ENCODE results near the gene PRPF39.
A peak's percentile ranks its signal among the peaks of the same experiment; 100 is the strongest.

PRPF39 gene

GRCh38 chr14:45083617-45083975 lies 320 bp upstream of the PRPF39 start:
- DNase-seq: no peak

- no peak for DNase-seq
Measured at GRCh38 chr14:45084946-45085346, 1.0 kb downstream of the PRPF39 start.

GRCh38 chr14:45089813-45090212 lies 5.9 kb downstream of the PRPF39 start:
- DNase-seq: no peak

GRCh38 chr14:45091710-45092109 lies 7.8 kb downstream of the PRPF39 start:
- DNase-seq: no peak

- DNase-seq: no peak
Measured at GRCh38 chr14:45094275-45094674, 10.4 kb downstream of the PRPF39 start.

GRCh38 chr14:45095143-45095542 lies 11.2 kb downstream of the PRPF39 start:
- no peak for DNase-seq

- no peak for DNase-seq
Measured at GRCh38 chr14:45096218-45096617, 12.3 kb downstream of the PRPF39 start.

GRCh38 chr14:45103806-45104205 lies 19.9 kb downstream of the PRPF39 start:
- DNase-seq: no peak

GRCh38 chr14:45104561-45104960 lies 20.6 kb downstream of the PRPF39 start:
- DNase-seq: no peak

GRCh38 chr14:45112896-45113781 lies 29.2 kb downstream of the PRPF39 start:
- DNase-seq: no peak

GRCh38 chr14:45114327-45114726 lies 30.4 kb downstream of the PRPF39 start:
- DNase-seq: no peak

GRCh38 chr14:45118594-45118993 lies 34.7 kb downstream of the PRPF39 start:
- no peak for DNase-seq

GRCh38 chr14:45120096-45120495 lies 36.2 kb downstream of the PRPF39 start:
- DNase-seq: no peak

GRCh38 chr14:45123271-45123670 lies 39.4 kb downstream of the PRPF39 start:
- no peak for DNase-seq

GRCh38 chr14:45125754-45126153 lies 41.8 kb downstream of the PRPF39 start:
- no peak for DNase-seq

- DNase-seq: no peak
Measured at GRCh38 chr14:45128963-45129629, 45.2 kb downstream of the PRPF39 start.

GRCh38 chr14:45133683-45134050 lies 49.8 kb downstream of the PRPF39 start:
- DNase-seq: no peak

GRCh38 chr14:45134051-45134958 lies 50.4 kb downstream of the PRPF39 start, which contains the start of gene FKBP3:
Gene FKBP3, minus strand, starts transcription at chr14:45134481. Its CDS starts 25 bp downstream, at chr14:45134456.
- DNase-seq: peak; percentile 96

GRCh38 chr14:45135156-45135555 lies 51.2 kb downstream of the PRPF39 start:
- DNase-seq: no peak

GRCh38 chr14:45135659-45136395 lies 51.9 kb downstream of the PRPF39 start, which contains the start of gene FANCM:
Gene FANCM, plus strand, starts transcription at chr14:45135930. Its CDS starts 102 bp downstream, at chr14:45136032.
- DNase-seq: peak; percentile 86

- DNase-seq: no peak
Measured at GRCh38 chr14:45136399-45136798, 52.5 kb downstream of the PRPF39 start.

- no peak for DNase-seq
Measured at GRCh38 chr14:45140661-45141187, 56.8 kb downstream of the PRPF39 start.
